Posterior vena cava (tissue), 2 donors: Measurements from ENCODE around the gene R3HDM4. TPM values are rescaled to one million over a fixed set of nuclear protein-coding genes. Genes with fewer than 3 reads are reported as not detected.
"Not testable (repeated sequence)": the region's sequence is repeated elsewhere in the genome, so short reads cannot be mapped to it uniquely, and the experiment has no call there.

Experiments
- DNase-seq: peaks from one replicate; pipeline ENCODE4 v3.0.0-alpha.2; 2020; ENCODE audit warnings: low spot score
- intact Hi-C, 2 donors: fragments of 100-400 bp; cut with DNase I; formaldehyde crosslinking; loops; one replicate each; pipeline versions ENCODE4 v1.14.1 to v1.14.2; 2022 to 2023
- long read RNA-seq, 2 donors: library from polyadenylated mRNA; unstranded; transcript quantifications; one replicate each; pipeline ENCODE4 v2.0.0, GENCODE V29; 2020 to 2021
- total RNA-seq, 2 donors: library from RNA; stranded (reverse); fragmentation: NEBNext Ultra II Directional; extraction: Animal tissue kit (Norgen Biotek cat#: 25700); gene quantifications; one replicate each; pipeline ENCODE4 v1.2.1, GENCODE V29; 2021
- donor health status: DM: yes; HTN: yes; CAD: no.
- donor health status: DM: yes; HTN: yes; CAD: no.

R3HDM4 gene
- total RNA-seq = 10 to 100 TPM; 36.2 to 41.5 TPM
- long read RNA-seq, donor 1, partial matches to known transcripts = 1 of 5 reads
- long read RNA-seq, donor 1, other reads (novel, unspliced or antisense) = 0 of 5 reads
- long read RNA-seq, donor 2, transcript R3HDM4-201 (8 exons, 1,815 nt) = major isoform, 11 of 15 reads
- long read RNA-seq, donor 2, partial matches to known transcripts = 2 of 15 reads
- long read RNA-seq, donor 2, other reads (novel, unspliced or antisense) = 2 of 15 reads

GRCh38 chr19:913080-913748, at the start of gene R3HDM4:
TSS of gene R3HDM4 (minus strand) at chr19:913219. CDS start at chr19:913157, 62 bp downstream.
- intact Hi-C loops = no loop called here
- DNase-seq = peak; percentile 95

- no peak for DNase-seq
- intact Hi-C loops = no loop called here
These were observed 49.0 kb upstream of the R3HDM4 start for GRCh38 chr19:961866-962620.

GRCh38 chr19:960601-960938, 47.6 kb upstream of the R3HDM4 start:
- intact Hi-C loops = no loop called here
- no peak for DNase-seq

DNA sequence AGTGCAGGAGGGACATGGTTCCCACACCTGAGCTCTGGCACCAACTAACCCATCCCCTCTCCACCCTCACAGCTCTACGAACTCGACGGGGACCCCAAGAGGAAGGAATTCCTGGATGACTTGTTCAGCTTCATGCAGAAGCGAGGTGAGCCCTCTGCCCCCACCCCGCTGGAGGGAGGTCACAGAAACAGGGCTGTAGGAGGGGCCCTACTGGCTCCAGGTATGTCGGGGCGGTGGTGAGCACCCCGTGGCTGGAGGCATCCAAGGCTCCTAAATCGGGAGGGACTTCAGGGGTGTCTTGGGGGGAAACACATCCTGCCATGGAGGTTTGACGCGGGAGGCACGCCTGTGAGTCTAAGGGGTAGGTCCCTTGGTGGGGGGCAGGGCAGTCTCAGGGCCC, 47.0 kb upstream of the R3HDM4 start:
- intact Hi-C loops = no loop called here
- DNase-seq = no peak

DNA sequence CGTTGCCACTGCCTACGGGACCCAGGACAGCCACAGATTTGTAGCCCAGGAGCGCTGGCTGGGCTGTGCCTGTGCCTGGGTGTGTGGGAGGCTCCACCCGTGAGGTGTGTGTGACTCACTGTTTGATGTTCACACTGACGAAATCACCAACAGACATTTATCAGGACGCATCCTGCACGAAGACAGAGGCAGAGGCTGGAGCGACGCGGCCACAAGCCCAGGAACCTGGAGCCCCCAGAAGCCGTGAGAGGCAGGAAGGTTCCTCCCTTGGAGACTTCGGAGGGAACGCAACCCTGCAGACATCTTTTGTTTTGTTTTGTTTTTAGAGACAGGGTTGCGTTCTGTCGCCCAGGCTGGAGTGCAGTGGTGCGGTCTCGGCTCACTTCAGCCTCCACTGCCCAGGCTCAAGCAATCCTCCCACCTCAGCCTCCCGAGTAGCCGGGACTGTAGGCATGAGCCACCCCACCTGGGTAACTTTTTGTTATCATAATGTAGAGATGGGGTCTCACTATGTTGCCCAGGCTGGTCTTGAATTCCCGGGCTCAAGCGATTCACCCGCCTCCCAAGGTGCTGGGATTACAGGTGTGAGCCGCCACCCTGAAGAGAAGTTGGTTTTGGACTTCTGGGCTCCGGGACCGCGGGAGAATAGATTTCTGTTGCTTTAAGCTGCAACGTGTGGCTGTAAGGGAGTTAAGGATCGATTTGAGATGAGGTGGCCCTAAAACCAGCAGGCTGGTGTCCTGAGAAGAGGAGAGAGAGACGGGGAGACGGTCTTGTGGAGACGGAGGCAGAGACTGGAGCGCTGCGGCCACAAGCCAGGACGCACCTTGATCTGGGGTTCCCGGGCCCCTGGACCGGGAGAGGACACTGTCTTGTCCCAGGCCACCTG, 46.2 kb upstream of the R3HDM4 start:
- no peak for DNase-seq
- intact Hi-C loops = no loop called here

GRCh38 chr19:957578-957977, 44.6 kb upstream of the R3HDM4 start:
- DNase-seq, intact Hi-C loops: not testable (repeated sequence)

- intact Hi-C loops = no loop called here
- DNase-seq = no peak
These were observed 43.9 kb upstream of the R3HDM4 start for GRCh38 chr19:956766-957440.

- DNase-seq = no peak
- intact Hi-C loops = no loop called here
These were observed 43.1 kb upstream of the R3HDM4 start for GRCh38 chr19:955803-956765.

DNA sequence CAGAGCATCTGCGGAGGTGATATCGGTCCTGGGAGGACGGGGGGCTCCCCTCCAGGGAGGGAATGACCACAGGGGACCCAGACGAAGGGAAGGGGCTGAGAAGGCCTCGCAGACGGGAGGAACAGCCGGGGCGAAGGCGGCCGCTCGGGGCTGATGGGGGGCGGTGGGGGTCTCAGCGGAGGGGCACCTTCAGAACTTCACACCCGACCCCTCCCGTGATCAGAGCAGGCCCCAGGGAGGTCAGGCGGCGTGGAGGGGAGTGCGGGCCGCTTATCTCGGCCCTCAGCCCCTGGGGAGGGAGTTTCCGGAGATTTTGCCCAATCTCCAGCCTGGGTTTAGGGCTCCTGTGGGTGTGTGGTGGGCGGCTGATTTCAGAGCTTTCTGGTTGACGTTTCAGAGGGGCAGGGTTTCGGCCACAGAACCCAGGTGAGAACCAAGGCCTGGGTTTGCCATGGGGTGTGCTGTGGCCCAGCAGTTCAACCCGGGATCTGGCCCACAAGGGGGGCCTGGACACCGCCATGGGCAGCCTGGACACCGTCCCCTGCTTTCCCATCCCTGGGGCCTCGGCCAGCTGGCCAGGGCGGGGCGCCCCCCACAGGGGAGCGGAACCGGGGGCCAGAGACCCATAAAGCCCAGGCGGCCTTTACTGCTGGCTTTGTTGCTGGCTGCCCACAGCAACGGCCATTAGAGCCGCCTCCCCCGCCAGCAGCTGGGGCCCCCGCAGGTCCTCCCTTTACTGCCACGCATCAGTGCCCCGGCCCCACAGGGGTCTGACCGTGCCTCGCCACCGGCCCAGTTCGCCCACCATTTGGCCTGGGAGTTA, 41.9 kb upstream of the R3HDM4 start:
- intact Hi-C loops = no loop called here
- no peak for DNase-seq

DNA sequence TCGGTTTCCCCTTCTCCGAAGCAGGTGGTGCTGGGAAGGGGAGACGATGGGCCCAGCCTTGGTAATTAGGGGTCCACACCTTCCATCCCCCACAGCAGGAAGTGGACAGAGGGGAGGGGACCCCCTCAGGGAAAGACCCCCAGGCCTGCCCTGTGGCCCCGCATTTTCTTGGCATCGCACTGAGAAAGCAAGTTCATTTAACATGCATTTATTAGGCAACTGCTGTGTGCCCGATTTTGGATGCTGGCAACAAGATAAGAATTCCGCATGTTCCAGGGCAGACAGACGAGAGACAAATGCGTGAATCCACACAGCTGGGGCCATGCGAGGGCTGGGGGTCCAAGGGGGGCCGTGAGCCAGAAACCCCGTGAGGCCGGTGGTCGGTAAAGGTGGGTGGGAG, 41.3 kb upstream of the R3HDM4 start:
- intact Hi-C loops = no loop called here
- no peak for DNase-seq

DNA sequence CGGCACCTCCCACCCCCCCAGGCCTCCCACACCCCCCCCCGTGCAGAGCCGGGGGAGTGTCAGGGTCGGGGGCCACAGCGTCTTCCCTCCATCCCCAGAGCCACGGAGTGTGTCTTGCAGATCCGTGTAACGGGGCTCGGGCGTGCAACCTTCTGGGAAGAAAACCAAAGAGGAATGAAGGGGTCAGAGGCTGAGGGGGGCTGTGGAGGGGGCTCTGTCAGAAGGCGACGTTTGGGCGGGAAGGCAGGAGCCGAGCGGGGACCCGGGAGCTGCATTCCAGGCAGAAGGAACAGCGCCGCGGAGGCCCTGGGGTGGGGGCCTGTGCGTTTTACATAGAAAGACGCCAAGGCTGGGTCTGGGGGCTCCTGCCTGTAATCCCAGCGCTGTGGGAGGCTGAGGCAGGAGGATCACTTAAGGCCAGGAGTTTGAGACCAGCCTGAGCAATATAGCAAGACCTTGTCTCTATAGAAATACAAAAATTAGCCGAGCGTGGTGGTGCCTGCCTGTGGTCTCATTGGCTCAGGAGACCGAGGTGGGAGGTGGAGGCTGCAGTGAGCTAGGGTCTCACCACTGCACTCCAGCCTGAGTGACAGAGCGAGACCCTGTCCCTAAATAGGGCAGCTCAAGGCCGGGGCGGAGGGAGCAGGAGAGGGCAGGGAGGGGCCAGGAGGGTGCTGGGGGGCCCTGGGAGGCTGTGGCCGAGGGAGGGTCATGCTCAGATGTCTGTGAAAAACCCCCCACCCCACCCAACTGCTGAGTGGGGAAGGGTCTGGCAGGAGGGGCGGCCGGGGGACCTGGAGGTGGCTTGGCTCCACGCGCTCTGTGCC, 40.6 kb upstream of the R3HDM4 start:
- intact Hi-C loops = no loop called here
- DNase-seq = no peak

DNA sequence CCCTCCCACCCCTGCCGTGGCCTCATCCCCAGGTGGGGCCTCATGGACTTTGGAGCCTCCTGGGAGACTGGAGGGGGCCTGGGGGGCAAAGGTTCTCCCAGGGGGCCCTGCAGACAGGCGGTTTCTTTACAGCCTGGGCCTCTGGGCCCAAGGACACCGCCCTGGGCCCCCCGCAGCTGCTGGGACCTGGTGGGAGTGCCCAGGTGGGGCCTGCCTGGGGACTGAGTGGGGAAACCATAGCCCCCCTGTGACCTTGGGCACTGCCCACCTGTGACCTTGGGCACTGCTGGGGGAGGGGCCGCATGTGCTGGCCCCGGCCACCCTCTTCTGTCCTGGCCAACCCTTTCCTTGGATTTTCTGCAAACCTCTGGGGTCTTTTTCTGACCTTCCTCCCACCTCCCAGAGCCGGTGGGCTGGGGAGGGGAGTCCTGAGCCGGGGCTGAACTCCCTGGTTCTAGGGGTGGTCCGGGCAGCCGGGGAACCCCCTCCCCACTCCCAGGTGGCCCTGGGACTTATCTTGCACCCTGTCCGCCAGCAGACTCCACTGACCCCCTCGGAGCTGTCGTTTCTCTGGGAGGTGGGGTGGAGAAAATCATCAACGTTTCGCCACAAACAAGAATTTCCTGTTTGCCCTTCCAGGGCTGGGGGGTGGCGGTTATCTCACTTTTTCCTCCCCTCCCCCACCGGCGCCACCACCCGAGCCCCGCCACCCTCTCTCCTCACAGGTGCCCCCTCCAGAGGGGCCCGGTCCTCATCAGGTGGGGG, 39.8 kb upstream of the R3HDM4 start:
- no peak for DNase-seq
- intact Hi-C loops = no loop called here

DNA sequence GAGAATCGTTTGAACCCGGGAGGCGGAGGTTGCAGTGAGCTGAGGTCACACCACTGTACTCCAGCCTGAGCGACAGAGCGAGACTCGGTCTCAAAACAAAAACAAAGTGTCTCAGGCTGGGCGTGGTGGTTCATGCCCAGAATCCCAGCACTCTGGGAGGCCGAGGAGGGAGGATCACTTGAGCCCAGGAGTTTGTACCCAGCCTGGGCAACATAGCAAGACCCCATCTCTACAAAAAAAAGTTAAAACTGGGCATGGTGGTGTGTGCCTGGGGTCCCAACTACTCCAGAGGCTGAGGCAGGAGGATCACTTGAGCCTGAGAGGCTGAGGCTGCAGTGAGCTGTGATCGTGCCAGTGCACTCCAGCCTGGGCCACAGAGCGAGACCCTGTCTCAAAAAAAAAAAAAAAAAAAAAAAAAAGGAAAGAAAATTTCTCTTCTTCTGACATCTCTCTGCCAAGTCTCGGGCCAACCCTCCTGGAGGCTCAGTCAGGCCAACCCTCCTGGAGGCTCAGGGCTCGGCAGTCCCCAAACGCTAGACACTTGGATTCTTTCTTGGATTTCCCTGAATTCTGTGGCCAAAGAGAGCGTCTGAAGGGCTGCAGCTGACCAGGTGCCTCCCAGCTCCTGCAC, 39.1 kb upstream of the R3HDM4 start:
- intact Hi-C loops = no loop called here
- no peak for DNase-seq

- DNase-seq = no peak
- intact Hi-C loops = no loop called here
These were observed 37.5 kb upstream of the R3HDM4 start for GRCh38 chr19:950352-951066.
